Ascending aorta (tissue), 2 donors: ENCODE measurements around the gene SIGLEC8. TPM values are rescaled to one million over a fixed set of nuclear protein-coding genes. Genes with fewer than 3 reads are reported as not detected.
"Not testable (repeated sequence)": the region's sequence is repeated elsewhere in the genome, so short reads cannot be mapped to it uniquely, and the experiment has no call there.

Source experiments
- DNase-seq, 2 donors: peaks; one replicate each; pipeline ENCODE4 v3.0.0-alpha.2; 2019; ENCODE audit warnings: low spot score in 2 of 2
- H3K27ac ChIP-seq, 2 donors: fragments of 200-600 bp; sonication (generic); one replicate each; pipeline ENCODE4 v1.5.1; 2016 to 2017; ENCODE audit warnings: mild to moderate bottlenecking in 1 of 2
- H3K27me3 ChIP-seq: fragments of 200-600 bp; sonication (generic); one replicate; pipeline ENCODE4 v1.5.1; 2017
- H3K36me3 ChIP-seq, 2 donors: fragments of 200-600 bp; sonication (generic); one replicate each; pipeline ENCODE4 v1.5.1; 2016
- H3K4me1 ChIP-seq, 2 donors: fragments of 200-600 bp; sonication (generic); one replicate each; pipeline ENCODE4 v1.5.1; 2016 to 2017; ENCODE audit warnings: mild to moderate bottlenecking in 1 of 2
- H3K4me3 ChIP-seq, 2 donors: fragments of 200-600 bp; sonication (generic); one replicate each; pipeline ENCODE4 v1.5.1; 2016 to 2017; ENCODE audit warnings: mild to moderate bottlenecking in 1 of 2
- H3K9me3 ChIP-seq, 2 donors: fragments of 200-600 bp; sonication (generic); one replicate each; pipeline ENCODE4 v1.5.1; 2016
- intact Hi-C: fragments of 100-400 bp; cut with DNase I; formaldehyde crosslinking; loops from one replicate; pipeline ENCODE4 v1.15.1; 2023
- total RNA-seq: library from RNA; depleted of rRNA; stranded (reverse); fragments of >200 nt; gene quantifications from one replicate; pipeline ENCODE4 v1.1.0, GENCODE V29; 2016
- TF ChIP-seq, protein P1 (sequence below), 3 experiments: fragments of 200-600 bp in 2 of 3; fragments of 450-650 bp in 1 of 3; sonication (generic) in 2 of 3; IDR thresholded peaks; one replicate each; pipeline ENCODE4 v1.5.1; 2016 to 2019; ENCODE audit warnings: antibody characterized with exemption in 3 of 3, mild to moderate bottlenecking in 1 of 3, moderate library complexity in 1 of 3

Gene SIGLEC8
- total RNA-seq, 1 donor from 2014 or later: not detected

DNA sequence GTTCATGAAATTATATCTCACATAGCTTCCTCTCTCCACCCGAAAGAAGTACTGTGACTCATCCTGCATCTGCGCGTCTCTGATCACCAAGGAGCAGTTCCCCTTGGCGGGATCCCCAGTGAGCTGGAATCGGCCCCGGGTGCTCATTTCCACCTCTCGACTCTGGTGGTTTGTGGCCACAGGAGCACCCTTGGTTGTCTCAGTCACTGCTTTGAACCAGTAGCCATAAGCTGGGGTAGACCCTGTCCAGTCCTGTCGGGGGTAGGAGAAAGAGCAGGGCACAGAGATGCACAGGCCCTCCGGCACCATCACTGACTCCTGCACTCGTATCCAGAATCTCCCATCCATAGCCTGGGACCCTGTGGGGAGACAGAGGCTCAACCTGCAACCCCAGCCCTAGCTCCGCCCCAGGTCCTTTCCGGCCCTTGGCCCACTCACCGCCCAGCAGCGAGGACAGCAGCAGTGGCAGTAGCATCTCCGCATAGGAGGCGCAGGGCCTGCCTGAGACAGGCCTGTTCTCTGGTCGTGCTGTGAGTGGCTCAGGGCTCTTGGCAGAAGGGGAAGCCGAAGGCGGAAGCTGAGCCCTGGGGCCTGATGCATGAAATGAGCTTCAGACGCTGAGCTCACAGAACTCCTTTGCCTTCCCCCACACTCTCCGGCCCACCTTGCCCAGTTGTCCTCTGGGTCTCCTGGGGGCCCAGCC, 41.0 kb downstream of the SIGLEC8 start, which contains the start of gene SIGLEC10:
SIGLEC10 (minus strand) TSS at position 536 of the 703 bp plus-strand sequence; CDS start at position 475, 61 bp downstream.
- H3K4me3 ChIP-seq: no peak within 1 kb of the TSS

DNA sequence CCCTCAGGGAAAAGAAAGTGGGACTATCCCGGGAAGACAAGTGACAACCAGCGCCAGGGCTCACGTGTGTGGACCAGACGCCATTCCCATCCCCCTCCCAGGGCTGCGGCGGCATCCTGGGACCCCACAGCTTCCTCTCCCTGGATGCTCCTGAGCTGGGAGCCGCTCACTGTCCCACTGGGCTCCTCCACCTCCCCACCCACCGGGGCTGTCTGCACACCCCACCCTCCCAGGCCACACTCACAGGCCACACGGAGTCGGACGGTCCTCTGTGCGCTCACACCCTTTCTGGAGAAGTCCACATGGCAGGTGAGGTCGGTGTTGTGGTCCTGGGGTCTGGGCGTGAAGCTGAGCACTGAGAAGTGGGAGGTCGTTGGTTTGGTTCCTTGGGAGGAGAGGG, 41.8 kb downstream of the SIGLEC8 start:
- H3K27me3 ChIP-seq, intact Hi-C loops, H3K36me3 ChIP-seq, H3K4me1 ChIP-seq, H3K4me3 ChIP-seq, DNase-seq, H3K27ac ChIP-seq, H3K9me3 ChIP-seq: not testable (repeated sequence)

More for the DNA sequence above, 41.0 kb downstream of the SIGLEC8 start, which contains the start of gene SIGLEC10:
- no peaks in the 10 kb centered on the region for H3K27me3 ChIP-seq
- intact Hi-C loops: no loop called here
- no peaks in the 10 kb centered on the region for H3K36me3 ChIP-seq
- no peaks in the 10 kb centered on the region for H3K9me3 ChIP-seq
- TF ChIP-seq, protein P1, sequence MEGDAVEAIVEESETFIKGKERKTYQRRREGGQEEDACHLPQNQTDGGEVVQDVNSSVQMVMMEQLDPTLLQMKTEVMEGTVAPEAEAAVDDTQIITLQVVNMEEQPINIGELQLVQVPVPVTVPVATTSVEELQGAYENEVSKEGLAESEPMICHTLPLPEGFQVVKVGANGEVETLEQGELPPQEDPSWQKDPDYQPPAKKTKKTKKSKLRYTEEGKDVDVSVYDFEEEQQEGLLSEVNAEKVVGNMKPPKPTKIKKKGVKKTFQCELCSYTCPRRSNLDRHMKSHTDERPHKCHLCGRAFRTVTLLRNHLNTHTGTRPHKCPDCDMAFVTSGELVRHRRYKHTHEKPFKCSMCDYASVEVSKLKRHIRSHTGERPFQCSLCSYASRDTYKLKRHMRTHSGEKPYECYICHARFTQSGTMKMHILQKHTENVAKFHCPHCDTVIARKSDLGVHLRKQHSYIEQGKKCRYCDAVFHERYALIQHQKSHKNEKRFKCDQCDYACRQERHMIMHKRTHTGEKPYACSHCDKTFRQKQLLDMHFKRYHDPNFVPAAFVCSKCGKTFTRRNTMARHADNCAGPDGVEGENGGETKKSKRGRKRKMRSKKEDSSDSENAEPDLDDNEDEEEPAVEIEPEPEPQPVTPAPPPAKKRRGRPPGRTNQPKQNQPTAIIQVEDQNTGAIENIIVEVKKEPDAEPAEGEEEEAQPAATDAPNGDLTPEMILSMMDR (IDR thresholded peaks at IDR 0.05): no peak
- H3K4me1 ChIP-seq: no peaks in the 10 kb centered on the region
- H3K27ac ChIP-seq: no peak within 1 kb of the TSS
- peak in 1 of 2 donors; percentile 75 for DNase-seq

DNA sequence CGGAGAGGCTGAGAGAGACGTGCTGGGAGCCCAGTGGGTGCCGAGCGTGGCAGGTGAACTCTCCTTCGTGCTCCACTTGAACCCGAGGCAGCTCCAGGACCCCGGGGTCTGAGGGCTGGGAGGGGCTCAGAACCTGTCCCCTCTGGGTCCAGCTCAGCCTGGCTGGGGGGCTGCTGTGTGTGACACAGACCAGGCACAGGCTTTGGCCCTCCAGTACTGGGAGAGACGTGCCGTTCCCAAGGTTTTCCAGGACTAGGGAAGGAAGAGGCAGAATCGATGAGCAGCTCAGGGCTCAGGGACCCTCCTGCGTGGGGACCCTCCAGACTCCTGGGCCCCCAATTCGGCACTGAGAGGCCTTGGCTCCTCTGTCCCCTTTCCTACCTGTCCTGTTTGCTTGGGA, 43.1 kb downstream of the SIGLEC8 start:
- intact Hi-C loops: no loop called here
- Histone ChIP-seq H3K27ac (no peak overlapping the region), H3K4me1 (no peaks in the 10 kb centered on the region), H3K27me3 (no peaks in the 10 kb centered on the region), H3K9me3 (no peaks in the 10 kb centered on the region), H3K4me3 (no peak overlapping the region), H3K36me3 (no peaks in the 10 kb centered on the region)
- TF ChIP-seq, protein P1 (IDR thresholded peaks at IDR 0.05): no peak
- DNase-seq: no peak

DNA sequence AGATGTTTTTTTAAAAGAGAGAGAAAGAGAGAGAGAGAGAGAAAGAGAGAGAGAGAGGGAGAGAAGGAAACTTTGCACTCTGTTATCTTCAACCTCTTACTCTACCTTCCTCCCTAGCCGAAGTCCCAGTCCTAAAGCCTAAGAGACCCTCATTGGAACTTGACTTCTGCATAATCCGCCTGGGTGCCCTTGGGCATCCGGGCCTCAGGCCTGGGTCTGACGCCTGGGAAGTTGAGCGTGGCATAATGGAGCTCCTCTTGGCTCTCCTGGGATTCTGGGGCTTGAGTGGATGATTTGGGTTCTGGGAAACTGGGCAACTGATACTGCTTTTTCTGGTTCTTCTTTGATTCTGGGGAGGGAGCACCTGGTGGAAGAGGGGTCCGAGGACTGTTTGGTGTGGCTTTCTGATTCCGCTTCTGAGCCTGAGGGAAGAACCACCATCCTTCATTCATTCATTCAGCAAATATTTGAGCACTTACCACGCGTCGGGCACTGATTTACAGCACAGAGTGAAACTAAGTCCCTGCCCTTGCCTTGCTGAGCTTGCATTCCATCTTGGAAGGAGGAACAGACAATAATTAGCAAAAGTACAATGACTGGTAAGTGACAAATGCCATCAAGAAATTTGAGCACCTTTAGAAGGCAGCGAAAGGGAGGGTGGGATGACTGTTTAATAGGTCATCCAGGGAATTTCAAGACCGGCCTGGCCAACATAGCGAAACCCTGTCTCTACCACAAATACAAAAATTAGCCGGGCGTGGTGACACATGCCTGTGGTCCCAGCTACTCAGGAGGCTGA, 47.1 kb downstream of the SIGLEC8 start:
- Histone ChIP-seq H3K4me1 (no peaks in the 10 kb centered on the region), H3K36me3 (no peaks in the 10 kb centered on the region), H3K9me3 (no peaks in the 10 kb centered on the region), H3K27me3 (no peaks in the 10 kb centered on the region), H3K27ac (no peak overlapping the region), H3K4me3 (no peak overlapping the region)
- TF ChIP-seq, protein P1 (IDR thresholded peaks at IDR 0.05): no peak
- intact Hi-C loops: no loop called here
- DNase-seq: no peak

DNA sequence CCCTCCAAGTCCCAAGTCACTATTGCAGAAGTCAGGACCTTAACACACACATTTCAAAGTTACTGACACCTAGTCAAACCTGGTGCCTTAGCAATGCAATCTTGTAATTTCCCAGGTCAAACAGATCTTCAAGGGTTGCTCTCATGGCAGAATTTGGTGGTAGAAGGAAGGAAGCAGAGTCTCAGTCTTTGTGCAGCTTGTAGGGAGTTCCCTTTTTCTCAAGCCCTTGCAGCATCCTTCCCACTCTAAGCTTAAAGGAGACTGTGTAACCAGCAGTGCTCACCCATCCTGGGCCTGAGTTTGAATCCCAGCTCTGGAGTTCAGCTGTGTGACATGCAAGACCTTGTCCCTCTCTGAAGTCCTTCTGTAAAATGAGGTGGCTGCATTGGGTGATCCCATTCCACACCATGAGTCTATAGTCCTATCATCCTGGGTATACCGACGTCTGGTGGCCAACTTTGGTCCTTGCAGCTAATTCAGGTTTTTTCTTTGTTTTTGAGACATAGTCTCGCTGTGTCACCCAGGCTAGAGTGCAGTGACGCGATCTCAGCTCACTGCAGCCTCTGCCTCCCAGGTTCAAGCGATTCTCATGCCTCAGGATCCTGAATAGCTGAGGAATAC, 50.6 kb downstream of the SIGLEC8 start:
- Histone ChIP-seq H3K27ac (no peak overlapping the region), H3K4me1 (no peaks in the 10 kb centered on the region), H3K9me3 (no peaks in the 10 kb centered on the region), H3K4me3 (no peak overlapping the region), H3K27me3 (no peaks in the 10 kb centered on the region), H3K36me3 (no peaks in the 10 kb centered on the region)
- DNase-seq: no peak
- TF ChIP-seq, protein P1 (IDR thresholded peaks at IDR 0.05): peak in 2 of 3 experiments; percentile 23 to 32
- intact Hi-C loops: no loop called here

DNA sequence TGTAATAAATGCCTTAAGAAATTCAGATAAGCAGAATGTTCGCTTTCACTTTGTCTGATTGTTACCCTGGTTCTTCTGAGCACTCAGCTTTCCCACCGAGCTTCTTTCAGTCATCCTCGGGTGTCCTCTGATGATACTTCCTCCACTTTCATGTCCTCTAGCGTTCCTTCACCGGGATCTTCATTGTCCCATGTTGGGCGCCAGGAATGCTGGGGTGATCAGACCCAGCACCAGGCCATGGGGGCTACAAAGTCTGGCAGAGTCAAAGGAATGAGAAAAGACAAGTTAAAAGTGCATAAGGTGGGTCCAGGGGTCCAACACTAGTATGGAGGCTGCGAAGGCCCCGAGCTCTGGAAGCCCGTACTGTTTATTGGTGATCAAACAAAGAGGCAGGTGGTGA, 56.1 kb downstream of the SIGLEC8 start:
- Histone ChIP-seq H3K27me3 (no peaks in the 10 kb centered on the region), H3K9me3 (peaks cover 3 to 4% of the 10 kb centered on the region in 2 donors), H3K4me1 (no peaks in the 10 kb centered on the region), H3K36me3 (no peaks in the 10 kb centered on the region), H3K27ac (no peak overlapping the region), H3K4me3 (no peak overlapping the region)
- TF ChIP-seq, protein P1 (IDR thresholded peaks at IDR 0.05): no peak
- intact Hi-C loops: no loop called here
- no peak for DNase-seq
